ELF-1 (cell line): ENCODE results near the gene AQP11.

Experiments used
- DNase-seq: peaks from one replicate; pipeline ENCODE4 v3.0.0-alpha.2; 2016; ENCODE audit warnings: low read depth, low spot score

Gene AQP11

DNA sequence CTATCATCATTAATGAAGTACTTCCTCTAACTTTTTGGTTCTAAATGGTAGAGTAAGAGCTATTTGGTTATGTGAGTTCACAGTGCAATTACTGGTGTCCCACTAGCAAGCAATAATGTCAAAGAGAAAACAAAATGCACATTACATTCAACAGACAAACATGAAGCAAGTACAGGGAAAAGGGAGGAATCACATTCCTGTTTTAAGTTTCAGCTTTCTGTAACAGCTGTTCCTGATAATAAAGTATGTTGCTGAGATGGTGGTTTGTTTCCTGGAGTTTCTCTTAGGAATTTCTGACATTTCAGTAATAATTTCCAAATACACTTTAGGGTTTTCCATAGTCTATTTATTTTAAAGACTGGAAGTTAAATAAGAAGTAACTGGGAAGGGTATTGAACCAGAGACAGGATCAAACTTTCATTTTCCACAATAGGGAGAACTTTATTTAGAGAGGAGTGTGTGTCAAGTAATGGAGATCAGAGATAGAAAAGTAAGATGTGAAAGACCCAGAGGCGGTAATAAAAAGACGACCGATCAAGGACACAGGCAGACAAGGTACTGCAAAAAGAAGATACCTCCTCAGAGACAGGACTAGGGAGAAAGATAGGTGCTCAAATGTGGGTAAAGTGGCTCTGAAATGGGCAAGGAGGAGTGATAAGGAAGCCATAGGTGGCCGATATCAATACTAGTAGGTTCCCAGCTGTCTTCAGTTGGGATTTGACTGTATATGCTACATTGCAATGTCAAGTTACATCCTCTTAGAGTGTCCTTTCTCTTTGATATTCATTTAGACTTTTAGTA lies 68.7 kb downstream of the AQP11 start:
- DNase-seq: no peak
